Neutrophil (primary cell): ENCODE results near the gene ERMAP.

Source experiments
- H3K27ac ChIP-seq: fragments of 200-600 bp; sonication (generic); 2 replicates; pipeline ENCODE4 v1.5.1; 2016; ENCODE audit warnings: mild to moderate bottlenecking, moderate library complexity
- H3K27me3 ChIP-seq: fragments of 200-600 bp; sonication (generic); 2 replicates; pipeline ENCODE4 v1.6.0; 2016; ENCODE audit warnings: mild to moderate bottlenecking
- H3K36me3 ChIP-seq: fragments of 200-600 bp; sonication (generic); 2 replicates; pipeline ENCODE4 v1.5.1; 2017
- H3K4me1 ChIP-seq, 2 experiments: fragments of 200-600 bp in 1 of 2; sonication (generic) in 1 of 2; 1 replicate in 1 of 2; 2 replicates in 1 of 2; pipeline versions ENCODE4 v1.5.1 to v1.6.1; 2013 to 2016; ENCODE audit warnings: low read depth in 1 of 2, low read length in 1 of 2, mild to moderate bottlenecking in 1 of 2, moderate library complexity in 1 of 2; ENCODE audit not compliant: control insufficient read depth in 1 of 2, insufficient read depth in 1 of 2
- H3K4me3 ChIP-seq, 2 experiments: fragments of 200-600 bp in 1 of 2; sonication (generic) in 1 of 2; 1 replicate in 1 of 2; 2 replicates in 1 of 2; pipeline ENCODE4 v1.5.1; 2013 to 2016; ENCODE audit warnings: low read depth in 1 of 2, low read length in 1 of 2, mild to moderate bottlenecking in 1 of 2, moderate library complexity in 1 of 2
- H3K9me3 ChIP-seq: fragments of 200-600 bp; sonication (generic); 2 replicates; pipeline ENCODE4 v1.5.1; 2016
- CTCF ChIP-seq: fragments of 200-600 bp; sonication (generic); IDR thresholded peaks from 2 replicates; pipeline ENCODE4 v1.5.1; 2016; ENCODE audit warnings: antibody characterized with exemption

The ERMAP gene

GRCh38 chr1:42848823-42849537 is 32.1 kb downstream of the ERMAP start:
- Histone ChIP-seq H3K36me3 (peaks cover 15% of the 10 kb centered on the region), H3K4me1 (peaks cover 11 to 15% of the 10 kb centered on the region in 2 experiments), H3K4me3 (no peak overlapping the region), H3K27me3 (no peaks in the 10 kb centered on the region), H3K9me3 (no peaks in the 10 kb centered on the region), H3K27ac (no peak overlapping the region)
- no peak for TF ChIP-seq CTCF

- Histone ChIP-seq H3K4me1 (peaks cover 11 to 15% of the 10 kb centered on the region in 2 experiments), H3K4me3 (no peak overlapping the region), H3K36me3 (peaks cover 15% of the 10 kb centered on the region), H3K9me3 (no peaks in the 10 kb centered on the region), H3K27ac (no peak overlapping the region), H3K27me3 (no peaks in the 10 kb centered on the region)
- no peak for TF ChIP-seq CTCF
These were observed 33.0 kb downstream of the ERMAP start for GRCh38 chr1:42849944-42850343.

- Histone ChIP-seq H3K9me3 (no peaks in the 10 kb centered on the region), H3K4me1 (peaks cover 5 to 7% of the 10 kb centered on the region in 2 experiments), H3K27me3 (no peaks in the 10 kb centered on the region), H3K4me3 (no peak overlapping the region), H3K27ac (no peak overlapping the region), H3K36me3 (peaks cover 15% of the 10 kb centered on the region)
- TF ChIP-seq CTCF, result no peak
These were observed 34.5 kb downstream of the ERMAP start for GRCh38 chr1:42851420-42851819.

GRCh38 chr1:42851960-42852607 is 35.2 kb downstream of the ERMAP start:
- no peak overlapping the region for H3K27ac ChIP-seq

GRCh38 chr1:42852608-42852980 is 35.7 kb downstream of the ERMAP start:
- Histone ChIP-seq H3K9me3 (no peaks in the 10 kb centered on the region), H3K4me3 (no peak overlapping the region), H3K4me1 (no peaks in the 10 kb centered on the region), H3K27me3 (no peaks in the 10 kb centered on the region), H3K27ac (no peak overlapping the region), H3K36me3 (peaks cover 15% of the 10 kb centered on the region)
- no peak for TF ChIP-seq CTCF

More at GRCh38 chr1:42851960-42852607, 35.2 kb downstream of the ERMAP start:
- no peaks in the 10 kb centered on the region for H3K27me3 ChIP-seq
- H3K4me3 ChIP-seq, result no peak overlapping the region
- peaks cover 15% of the 10 kb centered on the region for H3K36me3 ChIP-seq
- no peaks in the 10 kb centered on the region for H3K9me3 ChIP-seq
- peaks cover under 1% of the 10 kb centered on the region in 2 experiments for H3K4me1 ChIP-seq
- no peak for TF ChIP-seq CTCF
